ENCODE data around the gene JAKMIP2. TPM values are rescaled to one million over a fixed set of nuclear protein-coding genes. Genes with fewer than 3 reads are reported as not detected.

The JAKMIP2 gene
- total RNA-seq, 1 experiment from 2014 or later, result 6.4 TPM

DNA sequence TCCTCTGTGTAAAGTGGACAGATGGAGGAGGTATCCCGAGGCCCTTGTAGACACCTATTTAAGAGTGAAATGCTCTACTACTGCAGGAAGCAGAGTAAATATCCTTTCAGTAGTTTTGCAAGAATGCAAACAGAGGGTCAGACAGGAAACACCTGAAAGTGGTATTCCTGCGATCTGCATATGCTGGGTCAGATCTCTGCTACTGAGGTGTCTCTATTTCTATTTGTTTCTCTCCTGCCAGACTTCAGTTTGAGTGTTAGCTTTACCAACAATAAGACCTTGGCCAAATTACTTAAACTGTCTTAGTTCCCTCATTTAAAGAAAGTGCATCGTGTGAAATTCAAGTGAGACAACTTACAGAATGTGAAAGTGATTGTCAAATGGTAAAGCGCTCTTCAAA is 47.6 kb downstream of the JAKMIP2 start:
- peak overlapping the region; percentile 15 for H3K27ac ChIP-seq (ENCODE audit: insufficient read length, low read depth, low read length)
- H3K23me2 ChIP-seq (ENCODE audit: insufficient read length, low read depth, low read length, poor library complexity, severe bottlenecking), result no peaks in the 10 kb centered on the region
- no peaks in the 10 kb centered on the region for H4K20me1 ChIP-seq (ENCODE audit: control insufficient read depth, insufficient read depth, insufficient read length)
- Mint-ChIP-seq H3K27me3 (ENCODE audit: low read depth) (no peaks in the 10 kb centered on the region), H3K4me1 (peaks cover 19 to 35% of the 10 kb centered on the region in 2 experiments), H3K36me3 (ENCODE audit: insufficient read depth in 1 of 3, low read depth in 3 of 3) (peaks cover 7 to 15% (median 7%) of the 10 kb centered on the region in 3 experiments), H3K4me3 (no peak overlapping the region), H3K9me3 (peaks cover 2 to 3% of the 10 kb centered on the region in 2 experiments; a peak in 3 of 5 replicates), H3K27ac (peak overlapping the region in 2 of 3 experiments; percentile 50 to 70; a peak in 2 of 7 replicates)
- no peak overlapping the region for H3K23ac ChIP-seq (ENCODE audit: insufficient read length, low read depth, low read length)
- no peak overlapping the region for H2BK120ac ChIP-seq (ENCODE audit: low read depth, low read length, poor library complexity, severe bottlenecking)
- no peak overlapping the region for H2AFZ ChIP-seq (ENCODE audit: low read length)
- TF ChIP-seq, protein P1, sequence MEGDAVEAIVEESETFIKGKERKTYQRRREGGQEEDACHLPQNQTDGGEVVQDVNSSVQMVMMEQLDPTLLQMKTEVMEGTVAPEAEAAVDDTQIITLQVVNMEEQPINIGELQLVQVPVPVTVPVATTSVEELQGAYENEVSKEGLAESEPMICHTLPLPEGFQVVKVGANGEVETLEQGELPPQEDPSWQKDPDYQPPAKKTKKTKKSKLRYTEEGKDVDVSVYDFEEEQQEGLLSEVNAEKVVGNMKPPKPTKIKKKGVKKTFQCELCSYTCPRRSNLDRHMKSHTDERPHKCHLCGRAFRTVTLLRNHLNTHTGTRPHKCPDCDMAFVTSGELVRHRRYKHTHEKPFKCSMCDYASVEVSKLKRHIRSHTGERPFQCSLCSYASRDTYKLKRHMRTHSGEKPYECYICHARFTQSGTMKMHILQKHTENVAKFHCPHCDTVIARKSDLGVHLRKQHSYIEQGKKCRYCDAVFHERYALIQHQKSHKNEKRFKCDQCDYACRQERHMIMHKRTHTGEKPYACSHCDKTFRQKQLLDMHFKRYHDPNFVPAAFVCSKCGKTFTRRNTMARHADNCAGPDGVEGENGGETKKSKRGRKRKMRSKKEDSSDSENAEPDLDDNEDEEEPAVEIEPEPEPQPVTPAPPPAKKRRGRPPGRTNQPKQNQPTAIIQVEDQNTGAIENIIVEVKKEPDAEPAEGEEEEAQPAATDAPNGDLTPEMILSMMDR (conservative IDR thresholded peaks at IDR 0.05), result no peak
- no peaks in the 10 kb centered on the region for H3K79me1 ChIP-seq (ENCODE audit: insufficient read depth, low read depth, low read length, poor library complexity, severe bottlenecking)
- no peak overlapping the region for H3K18ac ChIP-seq (ENCODE audit: insufficient read length, low read depth, low read length)
- H3K4me2 ChIP-seq (ENCODE audit: insufficient read depth, insufficient read length, low read length), result peak overlapping the region; percentile 6
- H3K9me3 ChIP-seq (ENCODE audit: control insufficient read depth, low read depth, low read length), result no peaks in the 10 kb centered on the region
- no peaks in the 10 kb centered on the region for H3K79me2 ChIP-seq (ENCODE audit: insufficient read depth, low read length)
- peaks cover 2% of the 10 kb centered on the region; the same call in 1 of the 2 replicates for H3K4me1 ChIP-seq (ENCODE audit: insufficient read depth, low read length)
- H2BK20ac ChIP-seq (ENCODE audit: low read depth, low read length, poor library complexity, severe bottlenecking), result no peak overlapping the region
- H2AK5ac ChIP-seq (ENCODE audit: insufficient read length, low read length), result no peak overlapping the region
- H4K8ac ChIP-seq (replicated peaks; ENCODE audit: insufficient read length, low read depth, low read length), result no peak overlapping the region
- no peak overlapping the region for H2BK5ac ChIP-seq (ENCODE audit: insufficient read length, low read length)
- H3K56ac ChIP-seq (ENCODE audit: insufficient read length, low read depth, low read length), result no peak overlapping the region
- no peak overlapping the region for H3K14ac ChIP-seq (ENCODE audit: insufficient read depth, low read length)
- DNase-seq, result no peak
- no peak overlapping the region for H2BK12ac ChIP-seq (ENCODE audit: insufficient read length, low read depth, low read length)
- no peaks in the 10 kb centered on the region for H3K27me3 ChIP-seq (ENCODE audit: insufficient read depth, low read length)
- no peak overlapping the region for H3K4ac ChIP-seq (ENCODE audit: low read depth, low read length)
- no peak overlapping the region for H2BK15ac ChIP-seq (ENCODE audit: low read depth, low read length)
- H4K5ac ChIP-seq (ENCODE audit: insufficient read length, low read depth, low read length), result no peak overlapping the region
- H3K9ac ChIP-seq (ENCODE audit: extremely low read depth, insufficient read length, low read length), result no peak overlapping the region
- WGBS (ENCODE audit: extremely low coverage, insufficient read length, low lambda C conversion rate), result no CpG with 5 or more reads among the region's 4 CpGs
- H3T11ph ChIP-seq (ENCODE audit: low read length), result no peak overlapping the region
- no peak overlapping the region for H4K91ac ChIP-seq (ENCODE audit: insufficient read length, low read depth, low read length)
